HG02623 (cell line): ENCODE data around the gene ZMYND8.
"Not testable (repeated sequence)": the region's sequence is repeated elsewhere in the genome, so short reads cannot be mapped to it uniquely, and the experiment has no call there.

Experiments used
- ATAC-seq: cut with Tn5 transposase; IDR thresholded peaks from one replicate; pipeline ENCODE4 v1.9.1; 2021; ENCODE audit warnings: moderate library complexity; ENCODE audit not compliant: unreplicated experiment

ZMYND8 gene

GRCh38 chr20:47314647-47315338 lies 41.7 kb downstream of the ZMYND8 start:
- no peak for ATAC-seq

GRCh38 chr20:47311967-47312681 lies 44.4 kb downstream of the ZMYND8 start:
- no peak for ATAC-seq

- ATAC-seq: no peak
Observed at GRCh38 chr20:47311211-47311610, 45.3 kb downstream of the ZMYND8 start.

GRCh38 chr20:47310729-47311128 lies 45.8 kb downstream of the ZMYND8 start:
- no peak for ATAC-seq

- no peak for ATAC-seq
Observed at GRCh38 chr20:47309806-47310426, 46.6 kb downstream of the ZMYND8 start.

- ATAC-seq: no peak
Observed at GRCh38 chr20:47309394-47309793, 47.1 kb downstream of the ZMYND8 start.

- ATAC-seq: not testable (repeated sequence)
Observed at GRCh38 chr20:47307569-47307968, 48.9 kb downstream of the ZMYND8 start.

- ATAC-seq: no peak
Observed at GRCh38 chr20:47306755-47307370, 49.6 kb downstream of the ZMYND8 start.

GRCh38 chr20:47306095-47306494 lies 50.4 kb downstream of the ZMYND8 start:
- no peak for ATAC-seq

- ATAC-seq: no peak
Observed at GRCh38 chr20:47305667-47306066, 50.8 kb downstream of the ZMYND8 start.

GRCh38 chr20:47304287-47304686 lies 52.2 kb downstream of the ZMYND8 start:
- ATAC-seq: no peak

- ATAC-seq: no peak
Observed at GRCh38 chr20:47303736-47304135, 52.8 kb downstream of the ZMYND8 start.

GRCh38 chr20:47300071-47300470 lies 56.4 kb downstream of the ZMYND8 start:
- ATAC-seq: no peak

- ATAC-seq: no peak
Observed at GRCh38 chr20:47298624-47299023, 57.9 kb downstream of the ZMYND8 start.

GRCh38 chr20:47297746-47298145 lies 58.8 kb downstream of the ZMYND8 start:
- no peak for ATAC-seq

GRCh38 chr20:47296950-47297349 lies 59.5 kb downstream of the ZMYND8 start:
- no peak for ATAC-seq

GRCh38 chr20:47295921-47296426 lies 60.5 kb downstream of the ZMYND8 start:
- no peak for ATAC-seq

- no peak for ATAC-seq
Observed at GRCh38 chr20:47295129-47295813, 61.2 kb downstream of the ZMYND8 start.

- ATAC-seq: no peak
Observed at GRCh38 chr20:47293631-47294030, 62.9 kb downstream of the ZMYND8 start.

- ATAC-seq: no peak
Observed at GRCh38 chr20:47292581-47292980, 63.9 kb downstream of the ZMYND8 start.
